HG03159 (cell line): ENCODE data around the gene CHN2.

ENCODE experiments used
- ATAC-seq: cut with Tn5 transposase; IDR thresholded peaks from one replicate; pipeline ENCODE4 v1.9.1; 2021; ENCODE audit warnings: mild to moderate bottlenecking, moderate library complexity; ENCODE audit not compliant: unreplicated experiment

The CHN2 gene

GRCh38 chr7:29217113-29217512 is 22.5 kb downstream of the CHN2 start:
- no peak for ATAC-seq

GRCh38 chr7:29224726-29225125 is 30.2 kb downstream of the CHN2 start:
- no peak for ATAC-seq

GRCh38 chr7:29228289-29229011 is 33.9 kb downstream of the CHN2 start:
- ATAC-seq = no peak

GRCh38 chr7:29229066-29229465 is 34.5 kb downstream of the CHN2 start:
- no peak for ATAC-seq

- no peak for ATAC-seq
These were observed 35.4 kb downstream of the CHN2 start for GRCh38 chr7:29229946-29230345.

- no peak for ATAC-seq
These were observed 36.3 kb downstream of the CHN2 start for GRCh38 chr7:29230871-29231345.

GRCh38 chr7:29231671-29232232 is 37.2 kb downstream of the CHN2 start:
- no peak for ATAC-seq

- ATAC-seq = no peak
These were observed 39.9 kb downstream of the CHN2 start for GRCh38 chr7:29234438-29234837.

GRCh38 chr7:29236071-29236580 is 41.6 kb downstream of the CHN2 start:
- ATAC-seq = no peak

- no peak for ATAC-seq
These were observed 42.1 kb downstream of the CHN2 start for GRCh38 chr7:29236649-29237048.

GRCh38 chr7:29237489-29237888 is 42.9 kb downstream of the CHN2 start:
- no peak for ATAC-seq

- ATAC-seq = no peak
These were observed 45.1 kb downstream of the CHN2 start for GRCh38 chr7:29239638-29240037.

- ATAC-seq = no peak
These were observed 47.7 kb downstream of the CHN2 start for GRCh38 chr7:29242265-29242664.

- no peak for ATAC-seq
These were observed 49.5 kb downstream of the CHN2 start for GRCh38 chr7:29243910-29244655.

- no peak for ATAC-seq
These were observed 52.8 kb downstream of the CHN2 start for GRCh38 chr7:29247224-29247962.

- no peak for ATAC-seq
These were observed 53.3 kb downstream of the CHN2 start for GRCh38 chr7:29247963-29248236.

GRCh38 chr7:29248713-29249382 is 54.3 kb downstream of the CHN2 start:
- no peak for ATAC-seq

- no peak for ATAC-seq
These were observed 54.8 kb downstream of the CHN2 start for GRCh38 chr7:29249383-29249750.

- ATAC-seq = no peak
These were observed 55.3 kb downstream of the CHN2 start for GRCh38 chr7:29249860-29250259.

- no peak for ATAC-seq
These were observed 58.6 kb downstream of the CHN2 start for GRCh38 chr7:29253225-29253624.

- no peak for ATAC-seq
These were observed 60.0 kb downstream of the CHN2 start for GRCh38 chr7:29254591-29254990.
